NCI-H146 (cell line): ENCODE results near the gene TDRD1.

Experiments
- DNase-seq: peaks from one replicate; lab custom pipeline; 2025; lab: John Stamatoyannopoulos, UW

The TDRD1 gene

GRCh38 chr10:114239117-114239993 is 60.2 kb downstream of the TDRD1 start, which contains the start of gene VWA2:
VWA2 (plus strand) TSS chr10:114239254; CDS start chr10:114248714, 9,460 bp downstream.
- peak; percentile 83 for DNase-seq

GRCh38 chr10:114239994-114240345 is 60.8 kb downstream of the TDRD1 start:
- peak; percentile 35 for DNase-seq

- DNase-seq, result no peak
Measured at GRCh38 chr10:114242235-114242634, 63.1 kb downstream of the TDRD1 start.

- no peak for DNase-seq
Measured at GRCh38 chr10:114243661-114244060, 64.5 kb downstream of the TDRD1 start.

GRCh38 chr10:114244126-114244525 is 65.0 kb downstream of the TDRD1 start:
- DNase-seq, result no peak

- DNase-seq, result no peak
Measured at GRCh38 chr10:114245121-114245791, 66.1 kb downstream of the TDRD1 start.

GRCh38 chr10:114246679-114247305 is 67.6 kb downstream of the TDRD1 start:
- no peak for DNase-seq

- no peak for DNase-seq
Measured at GRCh38 chr10:114250236-114250635, 71.1 kb downstream of the TDRD1 start.

GRCh38 chr10:114250716-114251115 is 71.6 kb downstream of the TDRD1 start:
- DNase-seq, result no peak

GRCh38 chr10:114252092-114252491 is 72.9 kb downstream of the TDRD1 start:
- DNase-seq, result no peak

- no peak for DNase-seq
Measured at GRCh38 chr10:114252883-114253282, 73.7 kb downstream of the TDRD1 start.

- DNase-seq, result no peak
Measured at GRCh38 chr10:114255227-114255626, 76.1 kb downstream of the TDRD1 start.

- no peak for DNase-seq
Measured at GRCh38 chr10:114256008-114256765, 77.0 kb downstream of the TDRD1 start.

GRCh38 chr10:114256822-114257221 is 77.7 kb downstream of the TDRD1 start:
- no peak for DNase-seq

GRCh38 chr10:114257498-114257897 is 78.3 kb downstream of the TDRD1 start:
- DNase-seq, result no peak

- no peak for DNase-seq
Measured at GRCh38 chr10:114258274-114258840, 79.2 kb downstream of the TDRD1 start.

GRCh38 chr10:114259824-114260223 is 80.7 kb downstream of the TDRD1 start:
- no peak for DNase-seq

- DNase-seq, result no peak
Measured at GRCh38 chr10:114260366-114260765, 81.2 kb downstream of the TDRD1 start.

GRCh38 chr10:114261076-114261475 is 81.9 kb downstream of the TDRD1 start:
- no peak for DNase-seq

GRCh38 chr10:114262496-114262895 is 83.3 kb downstream of the TDRD1 start:
- no peak for DNase-seq

- DNase-seq, result no peak
Measured at GRCh38 chr10:114265392-114266053, 86.4 kb downstream of the TDRD1 start.
